ENCODE results near the gene OCA2.

DNA sequence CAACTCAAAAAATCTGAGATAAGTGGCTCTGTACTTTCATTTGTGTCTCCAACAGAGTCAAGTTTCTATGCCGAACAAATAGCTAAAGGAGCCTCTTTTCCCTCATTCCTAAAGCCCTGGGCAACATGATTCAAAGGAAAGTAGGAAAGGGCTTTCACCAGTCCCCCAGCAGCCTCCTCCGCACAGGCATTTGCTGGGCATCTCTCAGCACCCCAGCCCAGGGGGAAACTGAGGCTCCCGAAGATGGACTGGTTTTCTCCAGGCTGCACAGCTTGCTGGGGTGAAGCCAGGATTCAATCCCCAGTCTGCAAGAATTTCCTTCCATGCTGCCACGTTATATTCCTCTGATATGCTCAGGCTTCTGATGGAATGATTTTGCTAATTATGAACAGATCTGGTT, 163.8 kb downstream of the OCA2 start:
- TF ChIP-seq CTCF (conservative IDR thresholded peaks at IDR 0.05; ENCODE audit: low read depth, low read length): no peak
- TF ChIP-seq POLR2A (IDR thresholded peaks at IDR 0.05; ENCODE audit: low read depth, low read length): no peak
- no peak for TF ChIP-seq RFX5 (IDR thresholded peaks at IDR 0.05; ENCODE audit: low read depth, low read length)
- TF ChIP-seq, protein P1, sequence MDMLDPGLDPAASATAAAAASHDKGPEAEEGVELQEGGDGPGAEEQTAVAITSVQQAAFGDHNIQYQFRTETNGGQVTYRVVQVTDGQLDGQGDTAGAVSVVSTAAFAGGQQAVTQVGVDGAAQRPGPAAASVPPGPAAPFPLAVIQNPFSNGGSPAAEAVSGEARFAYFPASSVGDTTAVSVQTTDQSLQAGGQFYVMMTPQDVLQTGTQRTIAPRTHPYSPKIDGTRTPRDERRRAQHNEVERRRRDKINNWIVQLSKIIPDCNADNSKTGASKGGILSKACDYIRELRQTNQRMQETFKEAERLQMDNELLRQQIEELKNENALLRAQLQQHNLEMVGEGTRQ (IDR thresholded peaks at IDR 0.05; ENCODE audit: low read depth, low read length): no peak
- TF ChIP-seq SMC3 (IDR thresholded peaks at IDR 0.05; ENCODE audit: low read depth, low read length): no peak
- no peak for TF ChIP-seq ELK1 (IDR thresholded peaks at IDR 0.05; ENCODE audit: borderline replicate concordance, low read depth, low read length)
- no peak for TF ChIP-seq MXI1 (IDR thresholded peaks at IDR 0.05; ENCODE audit: borderline replicate concordance, low read depth, low read length)
- no peak for TF ChIP-seq RAD21 (IDR thresholded peaks at IDR 0.05; ENCODE audit: low read length)
- no peak for TF ChIP-seq MAZ (IDR thresholded peaks at IDR 0.05; ENCODE audit: borderline replicate concordance, low read depth, low read length)
- TF ChIP-seq FOS (IDR thresholded peaks at IDR 0.05; ENCODE audit: low read depth, low read length): no peak

Data from IMR-90 (cell line).